ENCODE measurements around the gene RPS6KA1. TPM values are rescaled to one million over a fixed set of nuclear protein-coding genes. Genes with fewer than 3 reads are reported as not detected.
"Not testable (repeated sequence)": the region's sequence is repeated elsewhere in the genome, so short reads cannot be mapped to it uniquely, and the experiment has no call there.

The RPS6KA1 gene
- total RNA-seq, 2 donors from 2014 or later: 41.3 TPM

DNA sequence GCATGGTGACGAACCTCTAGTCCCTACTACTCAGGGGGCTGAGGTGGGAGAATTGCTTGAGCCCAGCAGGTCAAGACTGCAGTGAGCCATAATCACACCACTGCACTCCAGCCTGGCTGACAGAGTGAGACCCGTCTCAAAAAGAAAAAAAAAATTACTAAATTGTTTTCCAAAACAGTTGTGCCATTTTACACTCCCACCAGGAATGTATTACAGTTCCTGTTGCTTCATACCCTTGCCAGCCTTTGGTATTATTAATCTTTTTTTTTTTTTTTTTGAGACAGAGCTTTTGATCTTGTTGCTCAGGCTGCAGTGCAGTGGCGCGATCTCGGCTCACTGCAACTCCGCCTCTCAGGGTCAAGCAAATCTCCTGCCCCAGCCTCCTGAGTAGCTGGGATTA is 55.9 kb downstream of the RPS6KA1 start:
- H3K27me3 ChIP-seq (ENCODE audit: control insufficient read depth, insufficient read depth, low read length, poor library complexity, severe bottlenecking): no peaks in the 10 kb centered on the region
- H3K4me3 ChIP-seq (ENCODE audit: low read length): no peak overlapping the region
- no peak overlapping the region for H3K9ac ChIP-seq (ENCODE audit: extremely low read depth, low read length, poor library complexity, severe bottlenecking)
- no peak for DNase-seq
- Mint-ChIP-seq H3K27ac (no peak overlapping the region), H3K4me3 (no peak overlapping the region), H3K4me1 (no peaks in the 10 kb centered on the region), H3K27me3 (ENCODE audit: insufficient read depth) (no peaks in the 10 kb centered on the region), H3K9me3 (peaks cover 14% of the 10 kb centered on the region), H3K36me3 (ENCODE audit: low read depth) (no peaks in the 10 kb centered on the region)
- H3K36me3 ChIP-seq (ENCODE audit: control insufficient read depth, insufficient read depth, low read length): no peaks in the 10 kb centered on the region
- H3K9me3 ChIP-seq (ENCODE audit: control insufficient read depth, low read length): peaks cover 13% of the 10 kb centered on the region
- TF ChIP-seq, protein P1, sequence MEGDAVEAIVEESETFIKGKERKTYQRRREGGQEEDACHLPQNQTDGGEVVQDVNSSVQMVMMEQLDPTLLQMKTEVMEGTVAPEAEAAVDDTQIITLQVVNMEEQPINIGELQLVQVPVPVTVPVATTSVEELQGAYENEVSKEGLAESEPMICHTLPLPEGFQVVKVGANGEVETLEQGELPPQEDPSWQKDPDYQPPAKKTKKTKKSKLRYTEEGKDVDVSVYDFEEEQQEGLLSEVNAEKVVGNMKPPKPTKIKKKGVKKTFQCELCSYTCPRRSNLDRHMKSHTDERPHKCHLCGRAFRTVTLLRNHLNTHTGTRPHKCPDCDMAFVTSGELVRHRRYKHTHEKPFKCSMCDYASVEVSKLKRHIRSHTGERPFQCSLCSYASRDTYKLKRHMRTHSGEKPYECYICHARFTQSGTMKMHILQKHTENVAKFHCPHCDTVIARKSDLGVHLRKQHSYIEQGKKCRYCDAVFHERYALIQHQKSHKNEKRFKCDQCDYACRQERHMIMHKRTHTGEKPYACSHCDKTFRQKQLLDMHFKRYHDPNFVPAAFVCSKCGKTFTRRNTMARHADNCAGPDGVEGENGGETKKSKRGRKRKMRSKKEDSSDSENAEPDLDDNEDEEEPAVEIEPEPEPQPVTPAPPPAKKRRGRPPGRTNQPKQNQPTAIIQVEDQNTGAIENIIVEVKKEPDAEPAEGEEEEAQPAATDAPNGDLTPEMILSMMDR (conservative IDR thresholded peaks at IDR 0.05): no peak
- H3K4me1 ChIP-seq (ENCODE audit: control insufficient read depth, insufficient read depth, low read length): no peaks in the 10 kb centered on the region
- 88 to 95% methylated on average over 6 of the region's 6 CpGs for WGBS, 2 experiments (ENCODE audit: insufficient coverage in 1 of 2, insufficient read length in 1 of 2)
- no peak overlapping the region for H3K27ac ChIP-seq (ENCODE audit: low read depth, low read length)

DNA sequence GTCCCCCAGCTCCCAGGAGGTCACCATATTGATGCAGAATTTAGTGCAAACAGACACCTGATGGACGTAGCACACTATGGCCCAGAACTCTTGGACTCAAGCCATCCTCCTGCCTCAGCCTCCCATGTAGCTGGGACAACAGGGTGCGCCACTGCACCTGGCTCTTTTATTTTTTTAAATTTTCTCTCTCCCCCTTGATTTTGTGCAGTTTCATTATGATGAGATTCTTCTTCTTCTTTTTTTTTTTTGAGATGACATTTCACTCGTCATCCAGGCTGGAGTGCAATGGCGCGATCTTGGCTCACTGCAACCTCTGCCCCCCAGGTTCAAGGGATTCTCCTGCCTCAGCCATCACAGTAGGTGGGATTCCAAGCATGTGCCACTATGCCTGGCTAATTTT is 63.8 kb downstream of the RPS6KA1 start:
- no peaks in the 10 kb centered on the region for H3K36me3 ChIP-seq (ENCODE audit: control insufficient read depth, insufficient read depth, low read length)
- no peak overlapping the region for H3K4me3 Mint-ChIP-seq
- peaks cover 4% of the 10 kb centered on the region for H3K27me3 Mint-ChIP-seq (ENCODE audit: insufficient read depth)
- peaks cover 9% of the 10 kb centered on the region for H3K9me3 ChIP-seq (ENCODE audit: control insufficient read depth, low read length)
- H3K36me3 Mint-ChIP-seq (ENCODE audit: low read depth): no peaks in the 10 kb centered on the region
- H3K27ac ChIP-seq (ENCODE audit: low read depth, low read length): no peak overlapping the region
- 94 to 97% methylated on average over 4 to 5 of the region's 5 CpGs for WGBS, 2 experiments (ENCODE audit: insufficient coverage in 1 of 2, insufficient read length in 1 of 2)
- no peaks in the 10 kb centered on the region for H3K4me1 ChIP-seq (ENCODE audit: control insufficient read depth, insufficient read depth, low read length)
- H3K4me3 ChIP-seq (ENCODE audit: low read length): no peak overlapping the region
- H3K4me1 Mint-ChIP-seq: peaks cover 3% of the 10 kb centered on the region
- H3K9me3 Mint-ChIP-seq: peaks cover 20% of the 10 kb centered on the region
- H3K9ac ChIP-seq (ENCODE audit: extremely low read depth, low read length, poor library complexity, severe bottlenecking): no peak overlapping the region
- TF ChIP-seq, protein P1 (conservative IDR thresholded peaks at IDR 0.05): no peak
- no peak for DNase-seq
- no peaks in the 10 kb centered on the region for H3K27me3 ChIP-seq (ENCODE audit: control insufficient read depth, insufficient read depth, low read length, poor library complexity, severe bottlenecking)
- no peak overlapping the region for H3K27ac Mint-ChIP-seq

DNA sequence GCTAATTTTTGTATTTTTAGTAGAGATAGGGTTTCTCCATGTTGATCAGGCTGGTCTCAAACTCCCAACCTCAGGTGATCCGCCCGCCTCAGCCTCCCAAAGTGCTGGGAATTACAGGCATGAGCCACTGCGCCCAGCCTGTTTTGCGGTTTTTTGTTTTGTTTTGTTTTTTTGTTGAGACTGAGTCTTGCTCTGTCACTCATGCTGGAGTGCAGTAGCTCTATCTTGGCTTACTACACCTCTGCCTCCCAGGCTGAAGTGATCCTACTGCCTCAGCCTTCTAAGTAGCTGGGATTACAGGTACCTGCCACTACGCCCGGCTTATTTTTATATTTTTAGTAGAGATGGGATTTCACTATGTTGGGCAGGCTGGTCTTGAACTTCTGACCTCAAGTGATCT is 65.0 kb downstream of the RPS6KA1 start:
- not testable (repeated sequence) for H3K4me3 Mint-ChIP-seq; H3K9me3 ChIP-seq (ENCODE audit: control insufficient read depth, low read length); H3K4me3 ChIP-seq (ENCODE audit: low read length); H3K27ac ChIP-seq (ENCODE audit: low read depth, low read length); H3K36me3 Mint-ChIP-seq (ENCODE audit: low read depth); H3K9ac ChIP-seq (ENCODE audit: extremely low read depth, low read length, poor library complexity, severe bottlenecking); H3K27me3 Mint-ChIP-seq (ENCODE audit: insufficient read depth); H3K4me1 ChIP-seq (ENCODE audit: control insufficient read depth, insufficient read depth, low read length); H3K27ac Mint-ChIP-seq; H3K36me3 ChIP-seq (ENCODE audit: control insufficient read depth, insufficient read depth, low read length); H3K27me3 ChIP-seq (ENCODE audit: control insufficient read depth, insufficient read depth, low read length, poor library complexity, severe bottlenecking); DNase-seq
- H3K4me1 Mint-ChIP-seq: peaks cover 11% of the 10 kb centered on the region
- H3K9me3 Mint-ChIP-seq: peaks cover 13% of the 10 kb centered on the region
- WGBS, 2 experiments (ENCODE audit: insufficient coverage in 1 of 2, insufficient read length in 1 of 2): 80 to 92% methylated on average over 1 to 6 of the region's 6 CpGs

DNA sequence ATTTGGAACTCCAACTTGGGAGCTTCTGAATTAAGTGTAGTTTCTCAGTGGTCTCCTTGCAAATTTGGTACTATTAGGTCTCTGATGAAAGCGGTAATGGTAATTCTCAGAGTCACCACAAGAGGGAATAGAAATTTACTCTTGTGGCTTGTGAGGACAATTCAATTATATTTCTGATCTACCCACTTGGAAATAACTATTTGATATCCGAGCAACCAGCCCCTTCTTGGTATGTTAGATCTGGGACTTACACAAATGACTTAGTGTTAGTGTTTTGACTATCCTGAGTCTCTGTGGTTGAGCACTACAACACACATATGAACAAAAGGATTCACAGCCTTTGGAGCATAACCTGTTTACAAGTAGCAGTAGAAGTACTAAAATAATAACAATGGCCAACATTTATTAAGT is 68.1 kb downstream of the RPS6KA1 start:
- Histone ChIP-seq H3K9me3 (ENCODE audit: control insufficient read depth, low read length) (no peaks in the 10 kb centered on the region), H3K27ac (ENCODE audit: low read depth, low read length) (no peak overlapping the region), H3K4me1 (ENCODE audit: control insufficient read depth, insufficient read depth, low read length) (no peaks in the 10 kb centered on the region), H3K36me3 (ENCODE audit: control insufficient read depth, insufficient read depth, low read length) (no peaks in the 10 kb centered on the region), H3K9ac (ENCODE audit: extremely low read depth, low read length, poor library complexity, severe bottlenecking) (no peak overlapping the region), H3K4me3 (ENCODE audit: low read length) (no peak overlapping the region), H3K27me3 (ENCODE audit: control insufficient read depth, insufficient read depth, low read length, poor library complexity, severe bottlenecking) (no peaks in the 10 kb centered on the region)
- TF ChIP-seq, protein P1 (conservative IDR thresholded peaks at IDR 0.05): peak; percentile 78
- Mint-ChIP-seq H3K9me3 (peaks cover 12% of the 10 kb centered on the region), H3K27me3 (ENCODE audit: insufficient read depth) (no peaks in the 10 kb centered on the region), H3K4me3 (no peak overlapping the region), H3K27ac (no peak overlapping the region), H3K36me3 (ENCODE audit: low read depth) (no peaks in the 10 kb centered on the region), H3K4me1 (peaks cover 14% of the 10 kb centered on the region)
- 75% methylated on average over 2 of the region's 2 CpGs; no CpG with 5 or more reads in 1 of the 2 experiments for WGBS, 2 experiments (ENCODE audit: insufficient coverage in 1 of 2, insufficient read length in 1 of 2)
- DNase-seq: no peak

Measured in endodermal cell (in vitro differentiated cells).